Right lobe of liver (tissue), 4 donors: ENCODE measurements around the gene RASGRP2.

ENCODE experiments used
- CTCF ChIP-seq, 4 donors: fragments of 200-600 bp in 3 of 4; fragments of 450-650 bp in 1 of 4; IDR thresholded peaks; one replicate each; pipeline versions ENCODE4 v1.5.1 to v1.8.0; 2016 to 2022; ENCODE audit warnings: antibody characterized with exemption in 4 of 4, mild to moderate bottlenecking in 2 of 4
- POLR2A ChIP-seq: fragments of 450-650 bp; IDR thresholded peaks from one replicate; pipeline ENCODE4 v1.6.1; 2017; ENCODE audit warnings: antibody characterized with exemption, mild to moderate bottlenecking
- donor health status: DM: no; HTN: no; CAD: no.
- donor health status: DM: no; HTN: no; CAD: no.
- donor health status: DM: no; HTN: yes; CAD: no.

GRCh38 chr11:64718780-64719124 lies 25.2 kb downstream of the RASGRP2 start:
- TF ChIP-seq CTCF (IDR thresholded peaks at IDR 0.05) (no peak), POLR2A (no peak)
